HG03565 (cell line): ENCODE data around the gene CEP192.
"Not testable (repeated sequence)": the region's sequence is repeated elsewhere in the genome, so short reads cannot be mapped to it uniquely, and the experiment has no call there.

ENCODE experiments used
- ATAC-seq: cut with Tn5 transposase; IDR thresholded peaks from one replicate; pipeline ENCODE4 v1.9.1; 2021; ENCODE audit warnings: mild to moderate bottlenecking, moderate library complexity; ENCODE audit not compliant: unreplicated experiment

The CEP192 gene

GRCh38 chr18:12989397-12990122 is 1.6 kb upstream of the CEP192 start:
- ATAC-seq: no peak

- ATAC-seq: no peak
Measured at GRCh38 chr18:12990123-12990475, 1.1 kb upstream of the CEP192 start.

- ATAC-seq: no peak
Measured at GRCh38 chr18:12990641-12990966, 558 bp upstream of the CEP192 start.

- no peak for ATAC-seq
Measured at GRCh38 chr18:12991821-12992179, 638 bp downstream of the CEP192 start.

GRCh38 chr18:12993439-12993838 is 2.3 kb downstream of the CEP192 start:
- no peak for ATAC-seq

- ATAC-seq: no peak
Measured at GRCh38 chr18:12995424-12995823, 4.3 kb downstream of the CEP192 start.

GRCh38 chr18:12995952-12996477 is 4.9 kb downstream of the CEP192 start:
- ATAC-seq: no peak

- no peak for ATAC-seq
Measured at GRCh38 chr18:12996661-12997292, 5.6 kb downstream of the CEP192 start.

- not testable (repeated sequence) for ATAC-seq
Measured at GRCh38 chr18:12997330-12997729, 6.2 kb downstream of the CEP192 start.

GRCh38 chr18:12998332-12999060 is 7.3 kb downstream of the CEP192 start:
- ATAC-seq: peak; percentile 50

- no peak for ATAC-seq
Measured at GRCh38 chr18:13003466-13003896, 12.3 kb downstream of the CEP192 start.

GRCh38 chr18:13004396-13004795 is 13.2 kb downstream of the CEP192 start:
- no peak for ATAC-seq

- ATAC-seq: no peak
Measured at GRCh38 chr18:13005289-13005688, 14.1 kb downstream of the CEP192 start.

GRCh38 chr18:13006531-13007247 is 15.5 kb downstream of the CEP192 start:
- no peak for ATAC-seq

GRCh38 chr18:13007248-13007560 is 16.0 kb downstream of the CEP192 start:
- no peak for ATAC-seq

GRCh38 chr18:13011719-13012118 is 20.6 kb downstream of the CEP192 start:
- ATAC-seq: no peak

- ATAC-seq: no peak
Measured at GRCh38 chr18:13014232-13014631, 23.1 kb downstream of the CEP192 start.

GRCh38 chr18:13014818-13015217 is 23.7 kb downstream of the CEP192 start:
- ATAC-seq: no peak

GRCh38 chr18:13017247-13017875 is 26.2 kb downstream of the CEP192 start:
- no peak for ATAC-seq

- no peak for ATAC-seq
Measured at GRCh38 chr18:13018374-13018773, 27.2 kb downstream of the CEP192 start.

- peak; percentile 70 for ATAC-seq
Measured at GRCh38 chr18:13019301-13019700, 28.1 kb downstream of the CEP192 start.
